ENCODE results near the gene IFNL3.
A peak's percentile ranks its signal among the peaks of the same experiment; 100 is the strongest.
"Not testable (repeated sequence)": the region's sequence is repeated elsewhere in the genome, so short reads cannot be mapped to it uniquely, and the experiment has no call there.

Gene IFNL3

GRCh38 chr19:39244410-39245100, at the start of gene IFNL3:
IFNL3 (minus strand) TSS chr19:39245006; CDS start chr19:39244967, 39 bp downstream.
- DNase-seq (ENCODE audit: low read depth in 1 of 2, low spot score in 1 of 2); in situ Hi-C loops (cut with HindIII; ENCODE audit: low pct_unique_long_range_greater_than_20kb, low sequenced_read_pairs): not testable (repeated sequence)

- no peak for DNase-seq (ENCODE audit: low read depth in 1 of 2, low spot score in 1 of 2)
- no peak for TF ChIP-seq JUND (IDR thresholded peaks at IDR 0.05; ENCODE audit: low read depth)
- in situ Hi-C loops (cut with HindIII; ENCODE audit: low pct_unique_long_range_greater_than_20kb, low sequenced_read_pairs) = no loop called here
Measured at GRCh38 chr19:39293394-39293793, 48.6 kb upstream of the IFNL3 start.

GRCh38 chr19:39284032-39284431, 39.2 kb upstream of the IFNL3 start:
- no peak for TF ChIP-seq JUND (IDR thresholded peaks at IDR 0.05; ENCODE audit: low read depth)
- in situ Hi-C loops (cut with HindIII; ENCODE audit: low pct_unique_long_range_greater_than_20kb, low sequenced_read_pairs) = no loop called here
- no peak for DNase-seq (ENCODE audit: low read depth in 1 of 2, low spot score in 1 of 2)

DNA sequence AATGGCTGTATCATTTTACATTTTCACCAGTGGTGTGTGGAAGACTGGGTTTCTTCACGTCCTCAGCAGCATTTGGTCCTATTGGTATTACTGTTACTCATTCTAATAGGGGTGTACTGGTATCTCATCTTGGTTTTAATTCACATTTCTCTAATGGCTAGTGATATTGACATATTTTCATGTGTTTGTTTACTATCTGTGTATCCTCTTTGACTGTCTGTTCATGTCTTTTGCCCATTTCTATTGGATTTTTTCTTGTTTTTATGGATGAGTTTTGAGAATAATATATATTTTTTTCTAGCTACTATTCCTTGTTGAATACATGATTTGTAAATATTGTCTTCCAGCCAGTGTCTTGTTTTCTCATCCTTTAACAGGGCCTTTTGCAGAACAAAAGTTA, 37.2 kb upstream of the IFNL3 start:
- DNase-seq (ENCODE audit: low read depth in 1 of 2, low spot score in 1 of 2) = no peak
- no peak for TF ChIP-seq JUND (IDR thresholded peaks at IDR 0.05; ENCODE audit: low read depth)
- in situ Hi-C loops (cut with HindIII; ENCODE audit: low pct_unique_long_range_greater_than_20kb, low sequenced_read_pairs) = no loop called here

- in situ Hi-C loops (cut with HindIII; ENCODE audit: low pct_unique_long_range_greater_than_20kb, low sequenced_read_pairs) = no loop called here
- DNase-seq (ENCODE audit: low read depth in 1 of 2, low spot score in 1 of 2) = peak in 1 of 2 experiments; percentile 16
- no peak for TF ChIP-seq JUND (IDR thresholded peaks at IDR 0.05; ENCODE audit: low read depth)
Measured at GRCh38 chr19:39277598-39277997, 32.8 kb upstream of the IFNL3 start.

DNA sequence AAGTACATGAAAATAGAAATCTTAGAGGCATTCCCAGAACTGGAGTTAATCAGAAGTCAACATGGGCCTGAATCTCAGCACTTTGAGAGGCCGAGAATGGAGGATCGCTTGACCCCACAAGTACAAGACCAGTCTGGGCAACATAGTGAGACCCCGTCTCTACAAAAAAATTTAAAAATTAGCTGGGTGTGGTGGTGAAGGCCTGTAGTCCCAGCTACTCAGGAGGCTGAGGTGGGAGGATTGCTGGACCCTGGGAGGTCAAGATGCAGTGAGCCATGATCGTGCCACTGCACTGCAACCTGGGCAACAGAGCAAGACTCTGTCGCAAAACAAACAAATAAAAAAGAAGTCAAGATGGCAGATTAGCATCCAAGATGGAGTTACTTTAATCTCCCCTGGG, 31.9 kb upstream of the IFNL3 start:
- no peak for TF ChIP-seq JUND (IDR thresholded peaks at IDR 0.05; ENCODE audit: low read depth)
- in situ Hi-C loops (cut with HindIII; ENCODE audit: low pct_unique_long_range_greater_than_20kb, low sequenced_read_pairs) = no loop called here
- DNase-seq (ENCODE audit: low read depth in 1 of 2, low spot score in 1 of 2) = no peak

GRCh38 chr19:39275578-39275977, 30.8 kb upstream of the IFNL3 start:
- DNase-seq (ENCODE audit: low read depth in 1 of 2, low spot score in 1 of 2) = no peak
- in situ Hi-C loops (cut with HindIII; ENCODE audit: low pct_unique_long_range_greater_than_20kb, low sequenced_read_pairs) = no loop called here
- no peak for TF ChIP-seq JUND (IDR thresholded peaks at IDR 0.05; ENCODE audit: low read depth)

DNA sequence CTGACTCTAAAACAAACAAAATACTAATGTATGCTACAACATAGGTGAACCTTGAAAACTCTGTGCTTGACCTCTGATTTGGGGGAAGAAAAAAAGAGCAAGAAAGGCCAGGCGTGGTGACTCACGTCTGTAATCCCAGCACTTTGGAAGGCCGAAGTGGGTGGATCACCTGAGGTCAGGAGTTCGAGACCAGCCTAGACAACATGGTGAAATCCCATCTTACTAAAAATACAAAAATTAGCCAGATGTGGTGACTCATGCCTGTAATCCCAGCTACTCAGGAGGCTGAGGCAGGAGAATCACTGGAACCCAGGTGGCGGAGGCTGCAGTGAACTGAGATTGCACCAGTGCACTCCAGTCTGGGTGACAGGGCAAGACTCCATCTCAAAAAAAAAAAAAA, 29.1 kb upstream of the IFNL3 start:
- DNase-seq (ENCODE audit: low read depth in 1 of 2, low spot score in 1 of 2); in situ Hi-C loops (cut with HindIII; ENCODE audit: low pct_unique_long_range_greater_than_20kb, low sequenced_read_pairs): not testable (repeated sequence)

DNA sequence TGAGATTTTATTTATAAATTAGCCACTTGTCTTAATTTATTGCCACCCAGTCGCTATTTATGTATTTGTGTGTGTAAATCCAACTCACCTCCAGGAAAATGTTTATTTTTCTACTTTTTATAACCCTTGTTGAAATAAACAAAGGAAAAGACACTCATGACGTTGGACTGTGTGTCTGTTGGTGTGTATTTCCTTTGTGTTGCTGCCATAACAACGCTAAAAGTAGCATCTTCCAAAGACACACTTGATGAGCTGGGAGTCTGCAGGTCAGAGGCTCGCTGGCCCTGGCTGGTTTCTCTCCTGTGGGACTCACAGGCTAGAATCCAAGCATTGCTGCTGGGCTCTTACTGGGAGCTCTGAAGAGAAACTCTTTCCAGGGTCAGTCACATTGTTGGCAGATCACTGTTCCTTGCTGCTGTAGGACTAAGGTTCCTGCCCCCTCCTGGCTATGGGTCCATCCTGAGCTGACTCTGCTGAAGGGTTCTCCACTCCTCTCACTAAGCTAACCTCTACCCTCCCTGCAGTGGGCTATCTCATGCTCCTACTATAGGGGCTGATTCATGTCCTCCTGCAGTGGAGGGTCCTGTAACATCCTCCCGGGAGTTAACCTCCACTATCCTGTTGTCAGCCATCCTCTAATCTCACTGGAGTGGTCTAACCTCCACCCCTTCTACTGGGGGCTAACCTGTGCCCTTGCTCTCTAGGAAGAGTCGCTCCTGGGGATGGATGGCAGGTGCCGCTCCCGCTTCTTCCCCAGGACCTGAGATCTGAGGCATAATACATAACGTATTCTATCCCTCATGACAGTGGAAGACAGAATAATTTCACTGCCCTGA, 25.4 kb upstream of the IFNL3 start:
- DNase-seq (ENCODE audit: low read depth in 1 of 2, low spot score in 1 of 2) = no peak
- in situ Hi-C loops (cut with HindIII; ENCODE audit: low pct_unique_long_range_greater_than_20kb, low sequenced_read_pairs) = no loop called here

DNA sequence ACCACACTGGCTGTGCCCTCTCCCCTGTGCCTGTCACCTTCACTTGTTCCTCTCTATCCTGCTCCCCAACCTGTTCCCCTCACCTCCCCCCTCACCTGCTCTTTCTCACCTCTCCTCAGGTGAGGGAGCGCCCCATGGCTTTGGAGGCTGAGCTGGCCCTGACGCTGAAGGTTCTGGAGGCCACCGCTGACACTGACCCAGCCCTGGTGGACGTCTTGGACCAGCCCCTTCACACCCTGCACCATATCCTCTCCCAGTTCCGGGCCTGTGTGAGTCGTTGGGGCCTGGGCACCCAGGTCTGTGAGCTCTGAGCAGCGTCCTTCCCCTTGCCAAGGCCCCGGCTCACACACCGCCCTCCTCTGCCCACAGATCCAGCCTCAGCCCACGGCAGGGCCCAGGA, 24.6 kb upstream of the IFNL3 start:
- in situ Hi-C loops (cut with HindIII; ENCODE audit: low pct_unique_long_range_greater_than_20kb, low sequenced_read_pairs); DNase-seq (ENCODE audit: low read depth in 1 of 2, low spot score in 1 of 2): not testable (repeated sequence)

More for the DNA sequence above, 25.4 kb upstream of the IFNL3 start:
- no peak for TF ChIP-seq JUND (IDR thresholded peaks at IDR 0.05; ENCODE audit: low read depth)

DNA sequence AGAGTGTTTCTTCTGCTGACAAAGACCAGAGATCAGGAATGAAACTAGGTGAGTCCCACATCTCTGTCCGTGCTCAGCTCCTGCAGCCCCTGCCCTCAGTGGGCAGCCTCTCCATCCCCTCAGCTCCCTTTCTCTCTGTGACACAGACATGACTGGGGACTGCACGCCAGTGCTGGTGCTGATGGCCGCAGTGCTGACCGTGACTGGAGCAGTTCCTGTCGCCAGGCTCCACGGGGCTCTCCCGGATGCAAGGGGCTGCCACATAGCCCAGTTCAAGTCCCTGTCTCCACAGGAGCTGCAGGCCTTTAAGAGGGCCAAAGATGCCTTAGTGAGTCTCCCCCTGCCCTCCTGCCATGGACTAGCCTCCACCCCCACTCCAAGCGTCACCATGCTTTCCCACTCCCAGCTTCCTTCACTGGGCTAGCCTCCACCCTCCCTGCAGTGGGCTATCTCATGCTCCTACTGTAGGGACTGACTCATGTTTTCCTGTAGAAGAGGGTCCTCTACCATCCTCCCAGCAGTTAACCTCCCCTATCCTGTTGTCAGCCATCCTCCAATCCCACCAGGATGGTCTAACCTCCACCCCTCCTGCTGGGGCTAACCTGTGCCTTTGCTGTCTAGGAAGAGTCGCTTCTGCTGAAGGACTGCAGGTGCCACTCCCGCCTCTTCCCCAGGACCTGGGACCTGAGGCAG, 23.9 kb upstream of the IFNL3 start:
- DNase-seq (ENCODE audit: low read depth in 1 of 2, low spot score in 1 of 2); in situ Hi-C loops (cut with HindIII; ENCODE audit: low pct_unique_long_range_greater_than_20kb, low sequenced_read_pairs): not testable (repeated sequence)

- in situ Hi-C loops (cut with HindIII; ENCODE audit: low pct_unique_long_range_greater_than_20kb, low sequenced_read_pairs); DNase-seq (ENCODE audit: low read depth in 1 of 2, low spot score in 1 of 2): not testable (repeated sequence)
Measured at GRCh38 chr19:39268085-39268484, 23.3 kb upstream of the IFNL3 start, which contains the start of gene IFNL2. IFNL2 (plus strand) TSS chr19:39268396; CDS start chr19:39268569, 173 bp downstream.
